GM12872 (cell line): Measurements from ENCODE around the gene ZNF77.

Source experiments
- CTCF ChIP-seq: IDR thresholded peaks from 3 replicates; pipeline ENCODE4 v1.5.1; 2011; ENCODE audit warnings: low read depth, mild to moderate bottlenecking, low read length, moderate library complexity; ENCODE audit not compliant: insufficient read depth

The ZNF77 gene

GRCh38 chr19:2984215-2984528, 39.4 kb upstream of the ZNF77 start:
- no peak for TF ChIP-seq CTCF

GRCh38 chr19:2983351-2984214, 38.8 kb upstream of the ZNF77 start:
- TF ChIP-seq CTCF, result no peak

- TF ChIP-seq CTCF, result no peak
Observed at GRCh38 chr19:2982983-2983350, 38.2 kb upstream of the ZNF77 start.

- no peak for TF ChIP-seq CTCF
Observed at GRCh38 chr19:2982561-2982960, 37.8 kb upstream of the ZNF77 start.

- TF ChIP-seq CTCF, result no peak
Observed at GRCh38 chr19:2981898-2982297, 37.1 kb upstream of the ZNF77 start.

- no peak for TF ChIP-seq CTCF
Observed at GRCh38 chr19:2978772-2979171, 34.0 kb upstream of the ZNF77 start.

- no peak for TF ChIP-seq CTCF
Observed at GRCh38 chr19:2978166-2978767, 33.5 kb upstream of the ZNF77 start.
